K562 treated with DMSO at 1 percent for 12 hours (cell line): ENCODE data around the gene ZXDA. TPM values are rescaled to one million over a fixed set of nuclear protein-coding genes. Genes with fewer than 3 reads are reported as not detected.

ENCODE experiments used
- total RNA-seq: library from RNA; unstranded; fragments of 300-600 nt; gene quantifications from 2 replicates; pipeline ENCODE4 v1.2.3, GENCODE V29; 2022; ENCODE audit not compliant: insufficient read depth

ZXDA gene, protein sequence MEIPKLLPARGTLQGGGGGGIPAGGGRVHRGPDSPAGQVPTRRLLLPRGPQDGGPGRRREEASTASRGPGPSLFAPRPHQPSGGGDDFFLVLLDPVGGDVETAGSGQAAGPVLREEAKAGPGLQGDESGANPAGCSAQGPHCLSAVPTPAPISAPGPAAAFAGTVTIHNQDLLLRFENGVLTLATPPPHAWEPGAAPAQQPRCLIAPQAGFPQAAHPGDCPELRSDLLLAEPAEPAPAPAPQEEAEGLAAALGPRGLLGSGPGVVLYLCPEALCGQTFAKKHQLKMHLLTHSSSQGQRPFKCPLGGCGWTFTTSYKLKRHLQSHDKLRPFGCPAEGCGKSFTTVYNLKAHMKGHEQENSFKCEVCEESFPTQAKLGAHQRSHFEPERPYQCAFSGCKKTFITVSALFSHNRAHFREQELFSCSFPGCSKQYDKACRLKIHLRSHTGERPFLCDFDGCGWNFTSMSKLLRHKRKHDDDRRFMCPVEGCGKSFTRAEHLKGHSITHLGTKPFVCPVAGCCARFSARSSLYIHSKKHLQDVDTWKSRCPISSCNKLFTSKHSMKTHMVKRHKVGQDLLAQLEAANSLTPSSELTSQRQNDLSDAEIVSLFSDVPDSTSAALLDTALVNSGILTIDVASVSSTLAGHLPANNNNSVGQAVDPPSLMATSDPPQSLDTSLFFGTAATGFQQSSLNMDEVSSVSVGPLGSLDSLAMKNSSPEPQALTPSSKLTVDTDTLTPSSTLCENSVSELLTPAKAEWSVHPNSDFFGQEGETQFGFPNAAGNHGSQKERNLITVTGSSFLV
- 0.47 TPM in 1 of 2 replicates, not detected in the other for total RNA-seq

DNA sequence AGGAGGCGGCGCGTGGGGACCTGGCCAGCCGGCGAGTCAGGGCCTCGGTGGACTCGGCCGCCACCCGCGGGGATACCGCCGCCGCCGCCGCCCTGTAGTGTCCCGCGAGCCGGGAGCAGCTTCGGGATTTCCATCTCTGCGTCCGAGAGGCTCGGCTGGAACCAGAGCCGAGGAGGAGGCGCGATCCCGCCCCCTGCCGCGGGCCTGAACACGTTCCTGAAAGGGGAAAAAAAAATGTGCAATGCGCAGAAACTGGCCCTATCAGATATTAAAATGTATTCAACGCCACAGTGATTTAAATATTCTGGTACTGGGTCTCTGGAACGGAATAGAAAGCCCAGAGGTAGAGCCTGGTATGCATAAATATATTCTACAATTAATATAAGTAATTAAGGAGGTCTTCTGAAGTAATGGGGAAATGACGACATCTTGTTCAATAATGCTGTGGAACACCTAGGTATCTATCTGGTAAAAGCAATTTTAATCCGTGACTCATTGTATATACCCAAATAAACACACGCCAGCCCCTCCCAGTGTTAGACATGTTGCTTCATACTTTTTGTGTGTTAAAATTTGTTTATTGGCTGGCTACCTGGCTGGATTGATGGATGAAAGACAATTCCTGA, at the start of gene ZXDA:
ZXDA (minus strand) TSS at position 172 of the 626 bp plus-strand sequence; CDS start at position 134, 38 bp downstream.

Other genes starting within 250 kb of the ZXDA start
- not detected in 2 replicates for gene NLRP2B, start 230.2 kb downstream of the ZXDA start, total RNA-seq